ENCODE measurements around the gene EPN1. TPM values are rescaled to one million over a fixed set of nuclear protein-coding genes. Genes with fewer than 3 reads are reported as not detected.

Gene EPN1
- total RNA-seq, 4 donors from 2014 or later, result 44.8 to 165 (median 70.2) TPM

- H3K9me3 ChIP-seq, result no peaks in the 10 kb centered on the region
- WGBS, 2 donors (ENCODE audit: low coverage in 1 of 2), result no CpG with 5 or more reads among the region's 12 CpGs
- H3K4me1 ChIP-seq, result peaks cover 0 to 57% (median 39%) of the 10 kb centered on the region in 3 donors
- no peak overlapping the region for H3K27ac ChIP-seq
- ATAC-seq, result no peak
- H3K27me3 ChIP-seq, result no peaks in the 10 kb centered on the region
- H3K36me3 ChIP-seq, result peaks cover 0 to 69% of the 10 kb centered on the region in 2 donors
- H3K4me3 ChIP-seq, result no peak overlapping the region
- no peak for TF ChIP-seq POLR2A (IDR thresholded peaks at IDR 0.05)
- no peak for TF ChIP-seq CTCF (IDR thresholded peaks at IDR 0.05)
- no peak for TF ChIP-seq POLR2AphosphoS5 (IDR thresholded peaks at IDR 0.05)
Measured at GRCh38 chr19:55660404-55660803, 14.6 kb upstream of the EPN1 start.

DNA sequence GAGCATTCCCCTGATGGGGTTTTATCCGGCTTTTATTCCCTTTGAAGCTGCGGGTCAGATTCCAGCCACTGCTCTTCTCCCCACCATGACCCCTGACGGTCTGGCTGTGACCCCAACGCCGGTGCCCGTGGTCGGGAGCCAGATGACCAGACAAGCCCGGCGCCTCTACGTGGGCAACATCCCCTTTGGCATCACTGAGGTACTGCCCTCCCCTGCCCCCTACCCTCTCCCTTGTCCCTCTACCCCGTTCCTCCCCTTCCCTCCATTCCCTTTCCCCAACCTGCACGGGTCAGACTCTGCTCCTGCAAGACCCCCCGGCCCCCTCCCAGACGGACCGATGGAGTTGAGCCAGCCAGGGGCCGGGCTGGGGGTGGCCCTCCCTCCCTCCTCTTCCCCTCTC, 14.0 kb upstream of the EPN1 start:
- H3K4me1 ChIP-seq, result peaks cover 0 to 51% (median 37%) of the 10 kb centered on the region in 3 donors
- TF ChIP-seq EP300 (IDR thresholded peaks at IDR 0.05) (no peak), POLR2AphosphoS5 (IDR thresholded peaks at IDR 0.05) (no peak), CTCF (IDR thresholded peaks at IDR 0.05) (no peak), POLR2A (IDR thresholded peaks at IDR 0.05) (no peak)

DNA sequence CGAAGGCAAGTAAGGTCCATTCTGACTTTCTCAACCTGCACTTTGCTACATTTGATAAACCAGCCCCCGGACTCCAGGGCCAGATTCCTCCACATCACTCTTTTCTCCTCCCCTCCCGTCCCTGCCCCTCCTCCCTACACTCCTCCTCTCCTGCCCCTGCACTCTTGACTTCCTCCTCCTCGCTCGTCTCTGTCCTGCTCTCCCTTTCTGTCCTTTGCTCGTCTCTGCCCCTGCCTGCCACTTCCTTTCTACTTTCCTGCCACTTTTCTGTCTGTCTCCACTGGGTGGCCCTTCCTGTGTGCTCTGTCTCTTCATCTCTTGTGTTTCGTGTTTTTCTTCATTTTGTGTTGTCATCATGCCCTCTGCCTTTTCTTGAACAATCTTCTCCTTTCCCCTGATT, 13.2 kb upstream of the EPN1 start:
- peaks cover 0 to 48% (median 28%) of the 10 kb centered on the region in 3 donors for H3K4me1 ChIP-seq
- H3K9me3 ChIP-seq, result no peaks in the 10 kb centered on the region
- TF ChIP-seq POLR2A (IDR thresholded peaks at IDR 0.05), result no peak
- no peak overlapping the region for H3K27ac ChIP-seq
- no peaks in the 10 kb centered on the region for H3K27me3 ChIP-seq
- WGBS, 2 donors (ENCODE audit: low coverage in 1 of 2), result 67 to 68% methylated on average over 7 of the region's 7 CpGs
- no peak overlapping the region for H3K4me3 ChIP-seq
- ATAC-seq, result no peak
- peaks cover 0 to 83% of the 10 kb centered on the region in 2 donors for H3K36me3 ChIP-seq

More for the DNA sequence above, 14.0 kb upstream of the EPN1 start:
- Histone ChIP-seq H3K4me3 (no peak overlapping the region), H3K27me3 (no peaks in the 10 kb centered on the region), H3K27ac (no peak overlapping the region), H3K36me3 (peaks cover 0 to 75% of the 10 kb centered on the region in 2 donors), H3K9me3 (no peaks in the 10 kb centered on the region)
- 49 to 60% methylated on average over 1 to 5 of the region's 16 CpGs for WGBS, 2 donors (ENCODE audit: low coverage in 1 of 2)
- ATAC-seq, result no peak

DNA sequence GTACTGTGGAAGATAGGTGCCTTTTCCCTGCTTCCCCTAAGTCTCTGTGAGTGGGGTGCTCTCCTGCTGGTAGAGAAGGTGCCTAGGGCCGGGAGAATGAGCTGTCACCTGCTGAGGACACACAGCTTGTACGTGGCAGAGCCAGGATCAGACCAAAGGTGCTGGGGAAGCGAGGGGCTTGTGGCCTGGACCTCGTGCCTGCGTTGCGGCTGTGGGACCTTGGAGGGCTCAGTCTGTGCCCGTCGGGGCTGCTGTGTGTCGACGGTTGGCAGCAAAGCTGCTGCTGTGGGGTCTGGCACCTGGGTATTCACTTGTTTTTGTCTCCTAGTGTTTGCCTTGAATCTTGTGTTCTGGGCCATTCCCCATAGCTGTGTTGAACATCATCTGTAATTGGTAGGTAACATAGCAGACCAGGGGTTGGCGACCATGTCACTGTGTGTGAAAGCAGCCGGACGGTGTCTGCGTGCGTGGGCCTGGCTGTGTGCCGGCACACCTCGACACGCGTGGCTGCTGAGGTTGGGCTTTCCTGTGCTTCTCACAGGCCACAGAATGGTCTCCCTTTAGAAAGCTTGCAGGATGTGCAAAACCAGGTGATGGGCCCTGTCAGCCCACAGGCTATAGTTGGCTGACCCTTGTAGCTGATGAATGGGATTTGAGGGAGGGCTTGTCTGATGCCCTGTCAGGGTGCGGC, 11.0 kb upstream of the EPN1 start:
- H3K36me3 ChIP-seq, result peaks cover 0 to 100% of the 10 kb centered on the region in 2 donors

DNA sequence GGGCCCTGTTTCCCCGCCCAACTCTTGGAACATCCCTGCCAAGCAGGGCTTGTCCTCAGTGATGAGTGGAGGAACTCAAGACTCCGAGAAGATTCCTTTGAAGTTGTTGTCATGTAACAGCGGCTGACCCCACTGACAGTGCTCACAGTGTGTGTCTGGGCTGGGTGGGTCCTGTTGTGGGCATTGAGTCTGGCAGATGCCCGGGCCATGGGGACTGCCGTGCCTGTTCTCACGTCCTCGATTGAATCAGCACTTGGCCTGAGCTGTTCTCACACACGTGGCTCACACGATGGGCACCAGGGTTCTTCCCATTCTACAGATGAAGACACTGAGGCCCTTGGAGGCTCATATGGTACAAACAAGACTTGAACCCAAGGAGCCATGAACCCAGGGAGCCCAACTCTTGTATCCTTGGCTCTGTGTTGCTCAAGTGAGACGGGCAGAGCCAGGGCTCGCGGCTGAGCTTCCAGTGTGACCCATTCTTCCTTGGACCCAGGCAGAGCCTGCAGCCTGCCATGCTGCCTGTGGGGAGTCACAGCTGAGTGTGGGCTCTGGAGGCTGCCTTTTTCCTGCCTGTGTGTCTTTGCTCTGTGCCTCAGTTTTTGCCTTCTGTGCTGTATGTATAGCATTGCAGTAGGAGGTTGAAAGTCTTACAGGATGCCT, 8.6 kb upstream of the EPN1 start:
- Histone ChIP-seq H3K4me1 (peaks cover 0 to 22% (median 0%) of the 10 kb centered on the region in 3 donors), H3K27ac (no peak overlapping the region), H3K4me3 (no peak overlapping the region), H3K9me3 (no peaks in the 10 kb centered on the region), H3K36me3 (peaks cover 0 to 100% of the 10 kb centered on the region in 2 donors), H3K27me3 (no peaks in the 10 kb centered on the region)
- TF ChIP-seq POLR2A (IDR thresholded peaks at IDR 0.05) (no peak), CTCF (IDR thresholded peaks at IDR 0.05) (no peak), POLR2AphosphoS5 (IDR thresholded peaks at IDR 0.05) (no peak), EP300 (IDR thresholded peaks at IDR 0.05) (no peak)
- 57% methylated on average over 2 of the region's 12 CpGs; no CpG with 5 or more reads in 1 of the 2 donors for WGBS, 2 donors (ENCODE audit: low coverage in 1 of 2)
- no peak for ATAC-seq

More for the DNA sequence above, 11.0 kb upstream of the EPN1 start:
- no peak for TF ChIP-seq POLR2AphosphoS5 (IDR thresholded peaks at IDR 0.05)
- TF ChIP-seq POLR2A (IDR thresholded peaks at IDR 0.05), result no peak
- no peak for TF ChIP-seq CTCF (IDR thresholded peaks at IDR 0.05)
- TF ChIP-seq EP300 (IDR thresholded peaks at IDR 0.05), result no peak
- Histone ChIP-seq H3K4me1 (peaks cover 0 to 33% (median 7%) of the 10 kb centered on the region in 3 donors), H3K9me3 (no peaks in the 10 kb centered on the region), H3K4me3 (no peak overlapping the region), H3K27ac (no peak overlapping the region), H3K27me3 (no peaks in the 10 kb centered on the region)
- no CpG with 5 or more reads among the region's 20 CpGs for WGBS, 2 donors (ENCODE audit: low coverage in 1 of 2)
- ATAC-seq, result no peak
